HFF-Myc (cell line): ENCODE measurements around the gene MIA3.

Experiments
- DNase-seq: peaks from one replicate; pipeline ENCODE4 v3.0.0-alpha.2; 2011; ENCODE audit warnings: low read depth; ENCODE audit errors: extremely low read depth
- H3K4me3 ChIP-seq: replicated peaks from 2 replicates; pipeline ENCODE4 v1.5.1; 2011; ENCODE audit warnings: low read depth, mild to moderate bottlenecking, control low read depth, low read length
- CTCF ChIP-seq: IDR thresholded peaks from 2 replicates; pipeline ENCODE4 v1.5.1; 2012; ENCODE audit warnings: mild to moderate bottlenecking, low read depth, low read length, control low read depth; ENCODE audit errors: missing control alignments

Gene MIA3

GRCh38 chr1:222691016-222691415 is 73.1 kb downstream of the MIA3 start:
- no peak overlapping the region for H3K4me3 ChIP-seq
- no peak for DNase-seq
- no peak for TF ChIP-seq CTCF

- no peak overlapping the region for H3K4me3 ChIP-seq
- DNase-seq: no peak
- no peak for TF ChIP-seq CTCF
Measured at GRCh38 chr1:222694927-222695326, 77.0 kb downstream of the MIA3 start.

- DNase-seq: no peak
- H3K4me3 ChIP-seq: no peak overlapping the region
- no peak for TF ChIP-seq CTCF
Measured at GRCh38 chr1:222696741-222697140, 78.8 kb downstream of the MIA3 start.

DNA sequence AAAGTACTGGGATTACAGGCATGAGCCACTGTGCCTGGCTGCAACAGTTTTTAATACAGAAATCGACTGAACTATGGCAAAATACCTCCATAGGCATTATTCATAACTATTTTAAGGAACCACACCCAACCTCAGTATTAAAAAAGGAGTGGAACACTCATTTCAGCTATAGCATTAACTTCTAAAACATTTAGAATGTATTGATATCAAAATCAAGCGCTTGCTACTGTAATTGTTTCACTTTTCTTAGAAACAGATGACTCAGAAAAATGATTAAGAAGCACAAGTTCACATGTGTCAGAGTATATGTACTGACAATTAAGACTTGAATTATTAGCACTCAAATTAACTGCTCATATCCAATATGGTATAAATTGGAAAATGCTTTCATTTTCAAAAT is 79.3 kb downstream of the MIA3 start:
- no peak overlapping the region for H3K4me3 ChIP-seq
- TF ChIP-seq CTCF: no peak
- DNase-seq: no peak

DNA sequence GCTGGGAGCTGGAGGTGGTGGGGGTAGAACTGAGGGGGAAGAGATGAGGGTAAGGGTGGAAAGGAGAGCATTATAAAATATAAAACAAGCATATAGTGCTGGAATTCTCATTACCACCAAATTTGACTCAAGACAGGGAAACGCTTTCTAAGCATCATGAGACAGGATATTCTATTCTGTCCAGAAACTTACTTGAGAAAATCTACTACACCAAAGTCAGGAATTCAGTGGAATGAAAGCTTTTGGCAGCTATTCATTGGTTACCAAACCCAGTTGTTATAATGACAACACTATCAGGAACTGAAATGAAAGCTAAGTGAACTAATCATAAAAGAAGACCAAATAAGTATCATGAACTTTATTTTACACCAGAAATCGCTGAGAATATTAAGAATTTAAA is 79.9 kb downstream of the MIA3 start:
- TF ChIP-seq CTCF: no peak
- no peak for DNase-seq
- H3K4me3 ChIP-seq: no peak overlapping the region

- TF ChIP-seq CTCF: no peak
- no peak for DNase-seq
- no peak overlapping the region for H3K4me3 ChIP-seq
Measured at GRCh38 chr1:222702210-222702609, 84.3 kb downstream of the MIA3 start.

GRCh38 chr1:222704260-222704659 is 86.4 kb downstream of the MIA3 start:
- TF ChIP-seq CTCF: no peak
- DNase-seq: no peak
- no peak overlapping the region for H3K4me3 ChIP-seq
